GM23338 (cell line): ENCODE measurements around the gene CCAR1. TPM values are rescaled to one million over a fixed set of nuclear protein-coding genes. Genes with fewer than 3 reads are reported as not detected.
"Not testable (repeated sequence)": the region's sequence is repeated elsewhere in the genome, so short reads cannot be mapped to it uniquely, and the experiment has no call there.

ENCODE experiments used
- ATAC-seq: fragments of 200-7000 bp; cut with Tn5 transposase; 3 replicates; pipeline ENCODE4 v1.9.1; 2020
- DNase-seq: peaks from one replicate; pipeline ENCODE4 v3.0.0-alpha.2; 2015; ENCODE audit warnings: low spot score
- H2AFZ ChIP-seq: fragments of 200-600 bp; sonication (generic); 2 replicates; pipeline ENCODE4 v1.8.0; 2016; ENCODE audit warnings: antibody characterized with exemption, mild to moderate bottlenecking, moderate library complexity
- H3F3A ChIP-seq: fragments of 200-600 bp; sonication (generic); replicated peaks from 2 replicates; pipeline ENCODE4 v1.8.0; 2017; ENCODE audit warnings: antibody characterized with exemption, mixed run types, low read depth
- H3K27ac ChIP-seq: fragments of 200-600 bp; sonication (generic); 2 replicates; pipeline ENCODE4 v1.6.1; 2016; ENCODE audit warnings: low read depth
- H3K27me3 ChIP-seq: fragments of 200-600 bp; sonication (generic); 2 replicates; pipeline ENCODE4 v1.8.0; 2016; ENCODE audit warnings: mild to moderate bottlenecking, mixed run types, moderate library complexity; ENCODE audit not compliant: insufficient read depth
- H3K36me3 ChIP-seq: fragments of 200-600 bp; sonication (generic); 2 replicates; pipeline ENCODE4 v1.8.0; 2016; ENCODE audit warnings: mild to moderate bottlenecking; ENCODE audit not compliant: insufficient read depth
- H3K4me1 ChIP-seq: fragments of 200-600 bp; sonication (generic); 2 replicates; pipeline ENCODE4 v1.8.0; 2016; ENCODE audit warnings: mild to moderate bottlenecking, moderate library complexity; ENCODE audit not compliant: insufficient read depth
- H3K4me2 ChIP-seq: fragments of 200-600 bp; sonication (generic); 2 replicates; pipeline ENCODE4 v1.7.1; 2017; ENCODE audit warnings: mixed run types
- H3K4me3 ChIP-seq: fragments of 200-600 bp; sonication (generic); 2 replicates; pipeline ENCODE4 v1.6.1; 2016; ENCODE audit warnings: mixed run types
- H3K79me2 ChIP-seq: fragments of 200-600 bp; sonication (generic); replicated peaks from 2 replicates; pipeline ENCODE4 v1.8.0; 2017; ENCODE audit warnings: mild to moderate bottlenecking; ENCODE audit not compliant: insufficient read depth
- H3K9me2 ChIP-seq: fragments of 200-600 bp; sonication (generic); 2 replicates; pipeline ENCODE4 v1.8.0; 2017; ENCODE audit not compliant: insufficient read depth
- H4K20me1 ChIP-seq: fragments of 200-600 bp; sonication (generic); replicated peaks from 2 replicates; pipeline ENCODE4 v1.8.0; 2017; ENCODE audit warnings: mild to moderate bottlenecking; ENCODE audit not compliant: insufficient read depth
- H3K27ac Mint-ChIP-seq: 2 replicates; pipeline ENCODE4 v1.8.0; 2020; ENCODE audit warnings: inconsistent platforms, mild to moderate bottlenecking, moderate library complexity, mixed read lengths
- H3K27me3 Mint-ChIP-seq: 3 replicates; pipeline ENCODE4 v1.8.0; 2022; ENCODE audit warnings: low read depth, mild to moderate bottlenecking, moderate library complexity, mixed read lengths, inconsistent platforms; ENCODE audit not compliant: insufficient read depth, poor library complexity
- H3K36me3 Mint-ChIP-seq: 3 replicates; pipeline ENCODE4 v1.8.0; 2021; ENCODE audit warnings: low read depth, mild to moderate bottlenecking, inconsistent platforms, moderate library complexity, mixed read lengths
- H3K4me1 Mint-ChIP-seq: 3 replicates; pipeline ENCODE4 v1.8.0; 2020; ENCODE audit warnings: mild to moderate bottlenecking, inconsistent platforms, mixed read lengths
- H3K4me3 Mint-ChIP-seq: 3 replicates; pipeline ENCODE4 v1.8.0; 2021; ENCODE audit warnings: moderate library complexity, mild to moderate bottlenecking, inconsistent platforms, mixed read lengths
- H3K9me3 Mint-ChIP-seq: 3 replicates; pipeline ENCODE4 v1.8.0; 2020; ENCODE audit warnings: moderate library complexity, mild to moderate bottlenecking, inconsistent platforms, mixed read lengths
- CREB1 ChIP-seq: fragments of 250-450 bp; sonication (Bioruptor Pico); IDR thresholded peaks from 2 replicates; pipeline ENCODE4 v1.5.0; 2020; ENCODE audit warnings: low read depth, mild to moderate bottlenecking, moderate library complexity
- EZH2 ChIP-seq: fragments of 200-600 bp; sonication (generic); IDR thresholded peaks from one replicate; pipeline ENCODE4 v1.8.0; 2017; ENCODE audit warnings: antibody characterized with exemption, mild to moderate bottlenecking, low read depth; ENCODE audit not compliant: unreplicated experiment
- JUNB ChIP-seq: IDR thresholded peaks from one replicate; pipeline ENCODE4 v1.6.1; 2016; ENCODE audit warnings: antibody characterized with exemption; ENCODE audit not compliant: unreplicated experiment
- NANOG ChIP-seq: IDR thresholded peaks from 2 replicates; pipeline ENCODE4 v1.6.1; 2016; ENCODE audit warnings: antibody characterized with exemption, borderline replicate concordance
- POLR2AphosphoS5 ChIP-seq: IDR thresholded peaks from 2 replicates; pipeline ENCODE4 v1.6.1; 2016; ENCODE audit warnings: antibody characterized with exemption, low read depth
- polyA plus RNA-seq: library from polyadenylated mRNA; unstranded; fragments of >200 nt; fragmentation: Nextera tagmentation; extraction: Ambion mirVana; gene quantifications from 2 replicates; pipeline ENCODE4 v1.2.1, GENCODE V29; 2016
- total RNA-seq: library from RNA; depleted of rRNA; stranded (reverse); fragments of >200 nt; shearing (Covaris generic); gene quantifications from 2 replicates; pipeline ENCODE4 v1.2.3, GENCODE V29; 2014
- TF ChIP-seq, protein P1 (sequence below): IDR thresholded peaks from one replicate; pipeline ENCODE4 v1.6.1; 2018; ENCODE audit warnings: antibody characterized with exemption; ENCODE audit not compliant: unreplicated experiment

The CCAR1 gene
- total and polyA plus RNA-seq, 2 experiments from 2014 or later = 118 to 121 TPM

DNA sequence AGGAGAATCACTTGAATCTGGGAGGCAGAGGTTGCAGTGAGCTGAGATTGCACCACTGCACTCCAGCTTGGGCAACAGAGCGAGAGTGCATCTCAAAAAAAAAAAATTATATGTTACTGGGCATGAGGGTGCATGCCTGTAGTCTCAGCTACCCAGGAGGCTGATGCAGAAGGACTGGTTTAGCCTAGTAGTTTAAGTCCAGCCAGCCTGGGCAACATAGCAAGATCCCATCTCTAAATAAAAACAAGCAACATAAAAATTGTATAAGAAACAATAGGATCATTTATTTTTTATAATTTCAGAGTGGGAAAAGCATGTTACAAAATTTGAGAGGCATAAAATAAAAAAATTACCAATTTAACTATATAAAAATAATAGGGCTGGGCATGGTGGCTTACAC, 15.5 kb upstream of the CCAR1 start:
- Mint-ChIP-seq H3K4me1 (no peaks in the 10 kb centered on the region), H3K36me3 (no peaks in the 10 kb centered on the region), H3K9me3 (no peaks in the 10 kb centered on the region), H3K4me3 (no peak overlapping the region), H3K27ac (no peak overlapping the region), H3K27me3 (peaks cover 2% of the 10 kb centered on the region)
- no peak for DNase-seq
- H3F3A ChIP-seq = no peaks in the 10 kb centered on the region
- no peak overlapping the region for H3K4me2 ChIP-seq
- no peak overlapping the region for H3K27ac ChIP-seq
- no peaks in the 10 kb centered on the region for H3K79me2 ChIP-seq
- TF ChIP-seq, protein P1, sequence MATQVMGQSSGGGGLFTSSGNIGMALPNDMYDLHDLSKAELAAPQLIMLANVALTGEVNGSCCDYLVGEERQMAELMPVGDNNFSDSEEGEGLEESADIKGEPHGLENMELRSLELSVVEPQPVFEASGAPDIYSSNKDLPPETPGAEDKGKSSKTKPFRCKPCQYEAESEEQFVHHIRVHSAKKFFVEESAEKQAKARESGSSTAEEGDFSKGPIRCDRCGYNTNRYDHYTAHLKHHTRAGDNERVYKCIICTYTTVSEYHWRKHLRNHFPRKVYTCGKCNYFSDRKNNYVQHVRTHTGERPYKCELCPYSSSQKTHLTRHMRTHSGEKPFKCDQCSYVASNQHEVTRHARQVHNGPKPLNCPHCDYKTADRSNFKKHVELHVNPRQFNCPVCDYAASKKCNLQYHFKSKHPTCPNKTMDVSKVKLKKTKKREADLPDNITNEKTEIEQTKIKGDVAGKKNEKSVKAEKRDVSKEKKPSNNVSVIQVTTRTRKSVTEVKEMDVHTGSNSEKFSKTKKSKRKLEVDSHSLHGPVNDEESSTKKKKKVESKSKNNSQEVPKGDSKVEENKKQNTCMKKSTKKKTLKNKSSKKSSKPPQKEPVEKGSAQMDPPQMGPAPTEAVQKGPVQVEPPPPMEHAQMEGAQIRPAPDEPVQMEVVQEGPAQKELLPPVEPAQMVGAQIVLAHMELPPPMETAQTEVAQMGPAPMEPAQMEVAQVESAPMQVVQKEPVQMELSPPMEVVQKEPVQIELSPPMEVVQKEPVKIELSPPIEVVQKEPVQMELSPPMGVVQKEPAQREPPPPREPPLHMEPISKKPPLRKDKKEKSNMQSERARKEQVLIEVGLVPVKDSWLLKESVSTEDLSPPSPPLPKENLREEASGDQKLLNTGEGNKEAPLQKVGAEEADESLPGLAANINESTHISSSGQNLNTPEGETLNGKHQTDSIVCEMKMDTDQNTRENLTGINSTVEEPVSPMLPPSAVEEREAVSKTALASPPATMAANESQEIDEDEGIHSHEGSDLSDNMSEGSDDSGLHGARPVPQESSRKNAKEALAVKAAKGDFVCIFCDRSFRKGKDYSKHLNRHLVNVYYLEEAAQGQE = no peak
- TF ChIP-seq CREB1 = no peak
- no peak for TF ChIP-seq JUNB
- no peak for TF ChIP-seq POLR2AphosphoS5
- no peak for TF ChIP-seq NANOG
- TF ChIP-seq EZH2 = no peak
- no peaks in the 10 kb centered on the region for H3K27me3 ChIP-seq
- no peak overlapping the region for H3K4me3 ChIP-seq
- no peaks in the 10 kb centered on the region for H3K36me3 ChIP-seq
- no peaks in the 10 kb centered on the region for H4K20me1 ChIP-seq
- H3K9me2 ChIP-seq = no peaks in the 10 kb centered on the region
- H3K4me1 ChIP-seq = no peaks in the 10 kb centered on the region
- no peak overlapping the region for H2AFZ ChIP-seq
- no peak for ATAC-seq

DNA sequence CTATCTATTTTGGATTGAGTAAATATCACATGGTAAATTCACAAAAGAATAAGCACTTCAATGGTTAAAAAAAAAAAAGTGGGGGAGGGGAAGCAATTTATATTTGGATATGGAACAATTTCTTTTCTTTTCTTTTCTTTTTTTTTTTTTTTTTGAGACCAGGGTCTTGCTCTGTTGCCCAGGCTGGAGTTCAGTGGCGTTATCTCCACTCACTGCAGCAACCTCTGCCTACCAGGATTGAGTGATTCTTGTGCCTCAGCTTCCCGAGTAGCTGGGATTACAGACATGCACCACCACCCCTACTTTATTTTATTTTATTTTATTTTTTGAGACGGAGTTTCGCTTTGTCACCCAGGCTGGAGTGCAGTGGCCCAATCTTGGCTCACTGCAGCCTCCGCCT, 12.1 kb upstream of the CCAR1 start:
- not testable (repeated sequence) for DNase-seq

DNA sequence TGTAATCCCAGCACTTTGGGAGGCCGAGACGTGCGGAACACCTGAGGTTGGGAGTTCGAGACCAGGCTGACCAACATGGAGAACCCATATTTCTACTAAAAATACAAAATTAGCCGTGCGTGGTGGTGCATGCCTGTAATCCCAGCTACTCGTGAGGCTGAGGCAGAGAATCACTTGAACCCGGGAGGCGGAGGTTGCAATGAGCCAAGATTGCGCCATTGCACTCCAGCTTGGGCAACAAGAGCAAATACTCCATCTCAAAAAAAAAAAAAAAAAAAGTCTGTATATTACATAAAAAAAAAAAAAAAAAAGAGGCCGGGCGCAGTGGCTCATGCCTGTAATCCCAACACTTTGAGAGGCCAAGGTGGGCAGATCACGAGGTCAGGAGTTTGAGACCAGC, 8.0 kb upstream of the CCAR1 start:
- H3K9me3 Mint-ChIP-seq, H2AFZ ChIP-seq: not testable (repeated sequence)

More for the DNA sequence above, 12.1 kb upstream of the CCAR1 start:
- H3K27ac ChIP-seq, ATAC-seq, H3K4me2 ChIP-seq, H4K20me1 ChIP-seq, H3K79me2 ChIP-seq, H3K9me3 Mint-ChIP-seq, H3K4me1 Mint-ChIP-seq, H3K4me1 ChIP-seq, H3K27ac Mint-ChIP-seq, H3K36me3 Mint-ChIP-seq, H3K9me2 ChIP-seq, H2AFZ ChIP-seq, H3K27me3 Mint-ChIP-seq, H3F3A ChIP-seq, H3K4me3 ChIP-seq, H3K36me3 ChIP-seq, H3K27me3 ChIP-seq, H3K4me3 Mint-ChIP-seq: not testable (repeated sequence)

More for the DNA sequence above, 8.0 kb upstream of the CCAR1 start:
- not testable (repeated sequence) for H3K36me3 ChIP-seq, ATAC-seq, H3K27ac ChIP-seq, H4K20me1 ChIP-seq, H3K27me3 ChIP-seq, H3K9me2 ChIP-seq, H3K27ac Mint-ChIP-seq, H3K36me3 Mint-ChIP-seq, DNase-seq, H3F3A ChIP-seq, H3K4me3 ChIP-seq, H3K4me3 Mint-ChIP-seq, H3K4me2 ChIP-seq, H3K4me1 Mint-ChIP-seq, H3K4me1 ChIP-seq, H3K27me3 Mint-ChIP-seq, H3K79me2 ChIP-seq
